Fibroblast of upper back skin (primary cell): ENCODE data around the gene RMRP.
A peak's percentile ranks its signal among the peaks of the same experiment; 100 is the strongest.

Experiments
- DNase-seq: peaks from one replicate; pipeline ENCODE4 v3.0.0-alpha.2; 2013

Gene RMRP

DNA sequence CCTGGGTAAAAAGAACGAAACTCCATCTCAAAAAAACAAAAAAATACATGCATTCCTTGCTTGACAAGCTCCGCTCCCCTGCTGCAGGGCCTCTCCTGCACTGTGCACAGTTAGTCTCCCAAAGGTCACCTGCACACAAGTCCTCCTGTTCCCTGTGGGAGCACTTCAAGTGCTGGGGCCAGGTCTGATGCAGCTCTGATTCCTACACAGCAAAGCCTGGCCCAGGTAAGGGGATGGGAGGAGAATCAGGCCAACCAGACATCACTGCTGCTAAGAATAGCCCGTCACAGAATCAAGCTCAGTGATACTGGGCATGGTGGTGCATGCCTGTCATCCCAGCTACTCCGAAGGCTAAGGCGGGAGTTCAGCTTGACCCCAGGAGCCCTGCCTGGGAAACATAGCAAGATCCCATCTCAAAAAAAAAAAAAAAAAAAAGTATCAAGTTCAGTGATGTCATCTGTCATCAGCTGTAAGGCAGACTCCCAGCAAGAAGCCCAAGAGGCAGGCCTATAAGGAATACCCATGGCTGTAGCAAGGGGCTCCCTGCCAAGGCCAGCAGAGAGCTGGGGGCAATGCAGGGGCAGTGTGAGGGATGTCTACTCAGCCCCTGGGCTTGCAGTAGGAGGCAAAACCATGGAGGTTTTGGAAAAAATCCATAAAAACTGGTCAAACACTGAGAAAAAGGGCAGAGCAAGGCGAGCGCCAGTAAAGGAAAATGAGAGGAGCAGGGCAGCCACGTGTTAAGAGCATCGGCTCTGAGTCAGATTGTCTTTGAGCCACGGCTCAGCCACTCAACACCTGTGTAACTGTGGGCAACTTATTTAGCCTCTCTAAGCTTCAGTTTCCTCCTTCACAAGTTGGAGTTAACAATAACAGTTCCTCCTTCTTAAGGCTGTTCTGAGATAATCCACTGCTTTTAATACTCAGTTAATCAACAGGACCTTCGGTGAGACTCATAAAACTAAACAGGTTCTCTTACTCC lies 28.7 kb upstream of the RMRP start:
- DNase-seq = peak; percentile 59

DNA sequence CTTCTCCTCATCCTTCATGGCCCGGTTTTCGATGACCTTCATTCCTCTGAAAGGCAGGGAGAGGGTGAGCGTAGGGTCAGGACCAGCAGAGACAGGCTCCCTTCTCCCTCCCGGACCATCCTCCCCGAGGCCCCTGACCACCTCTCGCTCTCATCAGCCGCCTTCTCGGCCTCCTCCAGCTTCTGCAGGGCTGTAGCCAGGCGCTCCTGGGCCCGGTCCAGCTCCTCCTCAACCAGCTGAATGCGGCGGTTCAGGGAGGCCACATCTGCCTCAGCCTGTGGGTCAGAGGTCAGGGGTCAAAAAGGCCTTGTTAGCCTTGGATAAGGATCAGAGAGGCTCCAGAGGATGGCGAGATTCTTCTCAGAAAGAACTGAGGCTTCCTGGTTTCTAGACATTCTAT lies 27.7 kb upstream of the RMRP start:
- no peak for DNase-seq

DNA sequence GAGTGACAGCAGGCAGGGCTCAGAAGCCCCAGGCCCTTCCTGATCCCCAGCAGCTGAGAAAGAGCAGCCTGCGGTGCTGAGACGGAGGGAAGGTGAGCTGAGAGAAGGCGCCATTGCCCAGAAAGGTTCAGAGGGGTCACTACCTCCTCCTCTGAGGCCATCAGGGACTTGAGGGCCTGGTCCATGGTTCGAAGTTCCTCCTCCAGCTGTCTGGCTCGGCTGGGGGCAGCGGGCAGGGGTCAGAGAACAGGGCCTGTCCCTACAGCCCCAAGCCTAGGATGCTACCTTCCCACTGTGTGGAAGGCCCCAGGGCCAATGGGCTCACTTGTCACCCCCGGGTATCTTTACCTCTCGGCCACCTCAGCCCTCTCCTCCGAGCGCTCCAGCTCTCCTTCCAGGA lies 27.1 kb upstream of the RMRP start:
- no peak for DNase-seq

DNA sequence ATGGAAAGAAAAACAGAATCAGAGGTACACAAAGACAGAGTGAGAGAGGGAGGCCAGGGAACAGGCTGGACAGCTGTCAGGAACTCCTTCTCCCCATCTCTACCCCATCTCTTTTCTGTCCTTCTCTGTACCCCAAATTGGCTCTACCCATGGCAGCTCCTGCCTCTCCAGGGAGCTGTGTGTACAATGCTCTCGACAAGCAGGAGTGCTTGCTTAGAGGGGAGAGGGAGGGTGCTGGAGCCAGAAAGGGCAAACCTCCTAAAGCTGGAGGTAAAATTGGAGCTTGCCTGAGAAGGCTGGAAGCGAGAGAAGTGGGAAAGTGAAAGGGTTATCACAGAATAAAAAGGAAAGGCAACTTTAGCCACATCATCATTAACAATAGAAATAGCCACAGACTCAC lies 25.5 kb upstream of the RMRP start:
- no peak for DNase-seq

DNA sequence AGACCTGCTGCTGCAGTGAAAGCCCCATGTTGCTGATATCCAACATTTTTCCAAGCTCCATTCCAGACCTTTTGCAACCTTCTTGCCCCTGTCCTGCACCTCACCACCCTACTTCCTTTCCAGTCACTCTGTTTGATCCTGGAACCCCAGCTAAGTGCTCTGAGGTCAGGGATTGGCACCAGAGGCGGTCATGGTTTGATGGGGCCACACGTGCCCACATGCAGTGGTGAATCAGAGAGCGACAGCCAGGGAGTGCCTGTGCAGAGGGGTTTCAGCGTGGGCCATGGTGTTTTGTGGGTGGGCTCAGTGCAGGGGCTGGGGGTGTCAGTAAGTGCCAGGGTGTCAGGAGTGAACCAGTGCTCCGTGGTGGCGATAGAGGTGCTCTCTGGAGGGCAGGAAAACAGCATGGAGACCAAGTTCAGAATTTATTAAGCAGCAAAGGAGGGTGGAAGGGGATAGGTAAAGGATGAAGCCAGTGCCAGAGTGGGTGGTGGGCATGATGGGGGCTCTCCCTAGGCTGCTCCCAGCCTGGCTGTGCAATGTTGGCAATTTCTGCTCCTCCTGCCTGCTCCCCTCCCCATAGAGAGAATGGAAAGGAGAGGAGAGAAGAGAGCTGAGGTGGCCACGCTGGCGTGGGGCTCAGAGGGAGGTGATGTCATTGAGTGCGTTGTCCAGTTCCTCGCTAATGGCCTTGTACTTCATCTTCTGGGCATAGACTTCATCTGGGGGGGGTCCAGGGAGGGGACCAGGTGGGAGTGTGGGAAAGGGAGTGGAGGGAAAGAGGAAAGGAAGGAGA lies 24.9 kb upstream of the RMRP start:
- no peak for DNase-seq

DNA sequence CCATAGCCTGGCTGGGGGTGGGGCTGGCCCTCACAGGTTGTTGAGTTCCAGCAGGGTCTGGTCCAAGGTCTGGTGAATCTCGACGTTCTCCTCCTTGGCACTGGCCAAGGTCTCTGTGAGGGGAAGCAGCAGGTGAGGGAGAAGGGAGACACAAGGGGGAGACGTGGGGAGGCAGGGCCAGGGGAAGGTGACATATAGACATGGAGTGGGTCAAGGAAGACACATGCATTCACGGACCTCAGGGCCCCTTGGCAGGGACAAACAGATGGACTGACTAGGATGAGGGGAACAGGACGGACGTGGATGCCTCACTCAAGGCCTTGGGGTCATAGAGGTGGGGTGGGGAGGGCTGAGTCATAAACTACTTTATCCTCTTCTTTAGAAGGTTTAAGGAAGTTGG lies 24.2 kb upstream of the RMRP start:
- peak; percentile 19 for DNase-seq

DNA sequence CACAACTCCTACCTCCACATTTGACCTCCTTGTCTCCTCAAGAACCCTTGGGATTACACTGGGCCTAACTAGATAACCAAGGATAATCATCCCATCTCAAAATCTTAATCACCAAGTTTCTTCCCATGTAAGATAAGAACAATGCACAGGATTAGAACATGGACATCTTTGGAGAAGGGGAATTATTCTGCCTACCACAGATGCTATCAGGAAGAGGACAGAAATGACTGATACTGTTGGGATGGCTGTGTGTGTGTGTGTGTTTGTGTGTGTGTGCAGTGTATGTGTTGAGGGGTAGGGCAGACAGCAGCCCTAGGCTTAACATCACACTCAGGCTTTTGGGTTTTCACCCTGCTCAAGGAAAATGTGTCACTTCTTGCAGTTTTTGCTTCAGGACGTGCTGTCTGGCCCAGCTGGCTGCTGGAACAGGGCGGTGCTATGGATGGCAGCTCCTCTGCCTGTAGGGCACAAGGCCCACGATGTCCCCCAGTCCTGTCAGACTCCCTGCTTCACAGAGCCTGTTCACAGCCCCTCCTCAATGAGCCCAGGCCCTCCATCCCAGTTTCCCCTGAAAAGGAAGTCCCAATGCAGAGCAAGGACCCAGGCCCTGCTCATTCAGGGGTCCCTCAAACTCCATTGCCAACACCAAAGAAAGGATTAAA lies 23.7 kb upstream of the RMRP start:
- DNase-seq = peak; percentile 42

DNA sequence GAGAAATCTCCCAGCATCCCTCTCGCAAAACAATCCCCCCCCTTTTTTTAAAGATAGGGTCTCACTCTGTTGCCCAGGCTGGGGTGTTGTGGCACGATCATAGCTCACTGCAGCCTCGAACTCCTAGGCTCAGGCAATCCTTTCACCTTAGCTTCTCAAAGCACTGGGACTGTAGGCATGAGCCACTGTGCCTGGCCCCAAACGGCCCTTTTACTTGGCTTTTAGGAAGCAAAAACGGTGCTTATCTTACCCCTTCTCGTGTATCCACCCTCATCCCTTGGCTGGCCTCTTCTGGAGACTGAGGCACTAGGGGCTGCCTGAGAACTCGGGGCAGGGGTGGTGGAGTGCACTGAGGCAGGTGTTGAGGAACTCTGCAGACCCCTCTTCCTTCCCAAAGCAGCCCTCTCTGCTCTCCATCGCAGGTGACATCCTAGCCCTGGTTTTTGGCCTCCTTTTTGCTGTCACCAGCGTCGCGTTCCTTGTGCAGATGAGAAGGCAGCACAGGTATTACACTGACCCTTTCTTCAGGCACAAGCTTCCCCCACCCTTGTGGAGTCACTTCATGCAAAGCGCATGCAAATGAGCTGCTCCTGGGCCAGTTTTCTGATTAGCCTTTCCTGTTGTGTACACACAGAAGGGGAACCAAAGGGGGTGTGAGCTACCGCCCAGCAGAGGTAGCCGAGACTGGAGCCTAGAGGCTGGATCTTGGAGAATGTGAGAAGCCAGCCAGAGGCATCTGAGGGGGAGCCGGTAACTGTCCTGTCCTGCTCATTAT lies 22.7 kb upstream of the RMRP start:
- DNase-seq = peak; percentile 71

DNA sequence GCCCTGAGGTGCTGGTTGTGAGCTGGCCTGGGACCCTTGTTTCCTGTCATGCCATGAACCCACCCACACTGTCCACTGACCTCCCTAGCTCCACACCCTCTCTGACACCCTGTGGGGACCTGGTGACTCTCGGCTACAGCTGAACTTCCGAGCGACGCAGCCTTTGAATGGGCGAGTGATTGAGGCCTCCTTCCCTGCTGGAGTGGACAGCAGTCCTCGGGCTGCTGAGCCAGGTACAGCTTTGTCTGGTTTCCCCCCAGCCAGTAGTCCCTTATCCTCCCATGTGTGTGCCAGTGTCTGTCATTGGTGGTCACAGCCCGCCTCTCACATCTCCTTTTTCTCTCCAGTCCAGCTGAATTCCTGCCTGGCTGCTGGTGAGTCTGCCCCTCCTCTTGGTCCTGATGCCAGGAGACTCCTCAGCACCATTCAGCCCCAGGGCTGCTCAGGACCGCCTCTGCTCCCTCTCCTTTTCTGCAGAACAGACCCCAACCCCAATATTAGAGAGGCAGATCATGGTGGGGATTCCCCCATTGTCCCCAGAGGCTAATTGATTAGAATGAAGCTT lies 22.0 kb upstream of the RMRP start:
- peak; percentile 26 for DNase-seq

DNA sequence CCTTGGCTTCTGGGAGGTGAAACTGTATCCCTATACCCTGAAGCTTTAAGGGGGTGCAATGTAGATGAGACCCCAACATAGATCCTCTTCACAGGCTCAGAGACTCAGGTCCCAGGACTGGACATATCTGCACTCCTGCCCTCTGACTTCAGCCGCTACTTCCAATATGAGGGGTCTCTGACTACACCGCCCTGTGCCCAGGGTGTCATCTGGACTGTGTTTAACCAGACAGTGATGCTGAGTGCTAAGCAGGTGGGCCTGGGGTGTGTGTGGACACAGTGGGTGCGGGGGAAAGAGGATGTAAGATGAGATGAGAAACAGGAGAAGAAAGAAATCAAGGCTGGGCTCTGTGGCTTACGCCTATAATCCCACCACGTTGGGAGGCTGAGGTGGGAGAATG lies 21.3 kb upstream of the RMRP start:
- no peak for DNase-seq

DNA sequence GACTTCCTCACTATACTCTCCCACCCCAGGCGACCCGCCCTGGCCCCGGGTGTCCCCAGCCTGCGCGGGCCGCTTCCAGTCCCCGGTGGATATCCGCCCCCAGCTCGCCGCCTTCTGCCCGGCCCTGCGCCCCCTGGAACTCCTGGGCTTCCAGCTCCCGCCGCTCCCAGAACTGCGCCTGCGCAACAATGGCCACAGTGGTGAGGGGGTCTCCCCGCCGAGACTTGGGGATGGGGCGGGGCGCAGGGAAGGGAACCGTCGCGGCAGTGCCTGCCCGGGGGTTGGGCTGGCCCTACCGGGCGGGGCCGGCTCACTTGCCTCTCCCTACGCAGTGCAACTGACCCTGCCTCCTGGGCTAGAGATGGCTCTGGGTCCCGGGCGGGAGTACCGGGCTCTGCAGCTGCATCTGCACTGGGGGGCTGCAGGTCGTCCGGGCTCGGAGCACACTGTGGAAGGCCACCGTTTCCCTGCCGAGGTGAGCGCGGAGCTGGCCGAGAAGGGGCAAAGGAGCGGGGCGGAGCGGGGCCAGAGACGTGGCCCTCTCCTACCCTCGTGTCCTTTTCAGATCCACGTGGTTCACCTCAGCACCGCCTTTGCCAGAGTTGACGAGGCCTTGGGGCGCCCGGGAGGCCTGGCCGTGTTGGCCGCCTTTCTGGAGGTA lies 18.0 kb upstream of the RMRP start:
- peak; percentile 38 for DNase-seq

DNA sequence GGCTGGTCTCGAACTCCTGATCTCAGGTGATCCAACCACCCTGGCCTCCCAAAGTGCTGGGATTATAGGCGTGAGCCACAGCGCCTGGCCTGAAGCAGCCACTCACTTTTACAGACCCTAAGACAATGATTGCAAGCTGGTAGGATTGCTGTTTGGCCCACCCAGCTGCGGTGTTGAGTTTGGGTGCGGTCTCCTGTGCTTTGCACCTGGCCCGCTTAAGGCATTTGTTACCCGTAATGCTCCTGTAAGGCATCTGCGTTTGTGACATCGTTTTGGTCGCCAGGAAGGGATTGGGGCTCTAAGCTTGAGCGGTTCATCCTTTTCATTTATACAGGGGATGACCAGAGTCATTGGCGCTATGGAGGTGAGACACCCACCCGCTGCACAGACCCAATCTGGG lies 17.4 kb upstream of the RMRP start:
- DNase-seq = no peak

DNA sequence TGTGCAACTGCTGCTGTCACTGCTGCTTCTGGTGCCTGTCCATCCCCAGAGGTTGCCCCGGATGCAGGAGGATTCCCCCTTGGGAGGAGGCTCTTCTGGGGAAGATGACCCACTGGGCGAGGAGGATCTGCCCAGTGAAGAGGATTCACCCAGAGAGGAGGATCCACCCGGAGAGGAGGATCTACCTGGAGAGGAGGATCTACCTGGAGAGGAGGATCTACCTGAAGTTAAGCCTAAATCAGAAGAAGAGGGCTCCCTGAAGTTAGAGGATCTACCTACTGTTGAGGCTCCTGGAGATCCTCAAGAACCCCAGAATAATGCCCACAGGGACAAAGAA lies 16.2 kb upstream of the RMRP start:
- DNase-seq = no peak

DNA sequence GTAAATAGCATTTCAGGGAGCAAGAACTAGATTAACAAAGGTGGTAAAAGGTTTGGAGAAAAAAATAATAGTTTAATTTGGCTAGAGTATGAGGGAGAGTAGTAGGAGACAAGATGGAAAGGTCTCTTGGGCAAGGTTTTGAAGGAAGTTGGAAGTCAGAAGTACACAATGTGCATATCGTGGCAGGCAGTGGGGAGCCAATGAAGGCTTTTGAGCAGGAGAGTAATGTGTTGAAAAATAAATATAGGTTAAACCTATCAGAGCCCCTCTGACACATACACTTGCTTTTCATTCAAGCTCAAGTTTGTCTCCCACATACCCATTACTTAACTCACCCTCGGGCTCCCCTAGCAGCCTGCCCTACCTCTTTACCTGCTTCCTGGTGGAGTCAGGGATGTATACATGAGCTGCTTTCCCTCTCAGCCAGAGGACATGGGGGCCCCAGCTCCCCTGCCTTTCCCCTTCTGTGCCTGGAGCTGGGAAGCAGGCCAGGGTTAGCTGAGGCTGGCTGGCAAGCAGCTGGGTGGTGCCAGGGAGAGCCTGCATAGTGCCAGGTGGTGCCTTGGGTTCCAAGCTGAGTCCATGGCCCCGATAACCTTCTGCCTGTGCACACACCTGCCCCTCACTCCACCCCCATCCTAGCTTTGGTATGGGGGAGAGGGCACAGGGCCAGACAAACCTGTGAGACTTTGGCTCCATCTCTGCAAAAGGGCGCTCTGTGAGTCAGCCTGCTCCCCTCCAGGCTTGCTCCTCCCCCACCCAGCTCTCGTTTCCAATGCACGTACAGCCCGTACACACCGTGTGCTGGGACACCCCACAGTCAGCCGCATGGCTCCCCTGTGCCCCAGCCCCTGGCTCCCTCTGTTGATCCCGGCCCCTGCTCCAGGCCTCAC lies 15.6 kb upstream of the RMRP start, which contains the start of gene CA9:
CA9 (plus strand) TSS at position 797 of the 893 bp plus-strand sequence; CDS start at position 829, 32 bp downstream.
- peak; percentile 62 for DNase-seq

DNA sequence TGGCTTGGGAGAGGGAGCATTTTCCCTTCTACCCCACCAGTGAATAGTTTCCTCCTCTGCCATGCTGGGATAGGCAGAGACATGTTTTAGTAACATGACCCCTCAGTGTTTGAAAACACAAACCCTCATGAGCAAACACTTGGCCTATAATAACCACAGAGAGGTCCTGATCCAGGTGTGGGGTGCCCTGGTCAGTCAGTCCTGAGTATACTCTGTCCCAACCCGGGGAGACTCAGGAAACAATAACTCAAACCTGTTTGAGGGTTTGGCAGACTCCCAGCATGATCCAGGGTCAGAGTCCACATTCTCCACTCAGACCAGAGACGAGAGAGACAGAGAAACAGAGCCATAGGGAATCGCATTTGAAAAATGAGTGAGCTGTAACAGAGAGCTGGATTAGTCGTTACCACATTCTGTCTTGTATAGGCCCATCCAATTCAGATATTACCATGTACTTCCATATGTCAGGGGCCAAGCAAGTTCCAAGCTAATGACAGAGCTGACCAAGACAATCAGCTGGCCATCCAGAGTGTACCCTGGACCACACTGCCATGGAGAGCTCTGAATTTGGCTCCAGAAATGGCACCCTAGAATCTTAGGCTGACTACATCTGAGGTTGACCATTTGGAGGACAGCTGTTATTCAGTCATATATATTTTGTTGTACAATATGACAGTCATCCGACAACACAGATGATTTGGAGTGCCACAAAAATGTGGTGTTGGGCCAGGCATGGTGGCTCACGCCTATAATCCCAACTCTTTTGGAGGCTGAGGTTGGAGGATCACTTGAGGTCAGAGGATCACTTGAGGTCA lies 11.7 kb upstream of the RMRP start:
- DNase-seq = peak; percentile 51

DNA sequence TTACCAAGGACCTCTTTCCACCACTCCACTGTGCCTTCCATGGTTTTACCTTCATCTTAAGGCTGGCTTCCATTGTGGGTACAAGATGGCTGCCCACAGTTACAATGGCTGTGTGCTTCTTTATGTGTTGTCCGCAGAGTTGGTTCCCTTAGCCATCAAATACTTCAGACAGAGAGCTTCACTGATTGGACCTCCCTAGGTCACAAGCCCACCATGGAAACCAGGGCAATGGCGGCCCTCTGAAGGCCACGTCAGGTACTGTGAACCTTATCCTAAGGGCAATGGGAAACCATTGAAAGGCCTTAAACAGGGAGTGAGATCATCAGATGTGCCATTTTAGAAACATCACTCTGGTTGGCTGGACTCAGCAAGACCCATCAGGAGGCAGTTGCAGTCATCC lies 10.1 kb upstream of the RMRP start:
- DNase-seq = no peak

DNA sequence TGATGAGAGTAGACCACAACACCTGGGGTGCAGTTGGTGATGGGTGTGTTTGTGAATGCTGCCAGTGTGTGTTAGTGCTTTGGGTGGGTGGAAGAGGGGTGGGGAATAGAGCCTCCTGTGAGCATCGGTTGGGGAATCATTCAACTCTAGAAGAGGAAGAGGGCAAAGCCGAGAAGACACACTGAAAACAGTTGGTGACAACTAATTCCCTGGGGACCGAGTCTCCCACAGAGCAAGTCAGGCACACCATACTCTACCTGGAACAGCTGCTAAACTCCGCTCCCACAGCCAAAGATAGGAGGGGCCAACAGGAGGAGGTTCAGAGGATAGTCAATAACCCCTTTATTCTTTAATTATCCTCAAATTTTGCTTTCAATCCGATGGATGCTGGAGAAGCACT lies 8.7 kb upstream of the RMRP start:
- no peak for DNase-seq

DNA sequence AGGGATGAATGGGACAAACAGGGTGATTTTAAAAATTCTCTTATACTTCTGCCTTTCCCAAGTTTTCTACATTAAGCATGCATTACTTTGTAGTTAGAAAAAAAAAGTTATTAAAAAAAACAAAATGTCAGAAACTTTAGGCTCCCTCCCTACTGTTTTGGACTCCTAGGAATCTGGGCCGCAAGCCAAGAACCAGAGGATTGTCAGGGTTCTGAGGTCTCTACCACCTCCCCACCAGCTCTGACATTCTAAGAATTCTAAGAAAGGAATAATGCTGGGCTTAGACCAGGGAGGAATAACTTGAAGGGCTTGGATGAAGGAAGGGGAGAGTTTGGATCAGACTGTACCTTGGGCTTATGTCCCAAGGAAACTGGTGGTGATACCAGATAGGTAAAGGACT lies 8.2 kb upstream of the RMRP start:
- DNase-seq = peak; percentile 76

DNA sequence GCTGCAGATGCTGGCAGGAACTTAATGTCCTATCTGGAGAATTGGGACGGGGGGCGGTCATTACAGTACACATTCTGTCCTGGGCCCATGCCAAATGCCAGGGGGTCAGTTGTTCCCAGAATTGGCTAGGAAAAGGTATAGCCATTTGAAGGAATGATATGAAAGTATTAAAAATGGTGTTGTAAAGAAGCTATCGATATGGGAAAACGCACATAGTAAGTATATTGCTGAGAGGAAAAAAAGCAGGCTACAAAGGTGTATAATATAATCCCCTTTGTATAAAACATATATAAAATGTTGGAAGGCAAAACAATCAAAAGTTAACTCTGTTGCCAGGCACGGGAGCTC lies 7.6 kb upstream of the RMRP start:
- DNase-seq = no peak
